GM12874 (cell line): ENCODE measurements around the gene CCDC116.

Source experiments
- TF ChIP-seq, protein P1 (sequence below): IDR thresholded peaks from 2 replicates; pipeline ENCODE4 v1.5.1; 2011; ENCODE audit warnings: low read depth, mild to moderate bottlenecking, control low read depth, low read length, moderate library complexity; ENCODE audit not compliant: insufficient read depth

CCDC116 gene

DNA sequence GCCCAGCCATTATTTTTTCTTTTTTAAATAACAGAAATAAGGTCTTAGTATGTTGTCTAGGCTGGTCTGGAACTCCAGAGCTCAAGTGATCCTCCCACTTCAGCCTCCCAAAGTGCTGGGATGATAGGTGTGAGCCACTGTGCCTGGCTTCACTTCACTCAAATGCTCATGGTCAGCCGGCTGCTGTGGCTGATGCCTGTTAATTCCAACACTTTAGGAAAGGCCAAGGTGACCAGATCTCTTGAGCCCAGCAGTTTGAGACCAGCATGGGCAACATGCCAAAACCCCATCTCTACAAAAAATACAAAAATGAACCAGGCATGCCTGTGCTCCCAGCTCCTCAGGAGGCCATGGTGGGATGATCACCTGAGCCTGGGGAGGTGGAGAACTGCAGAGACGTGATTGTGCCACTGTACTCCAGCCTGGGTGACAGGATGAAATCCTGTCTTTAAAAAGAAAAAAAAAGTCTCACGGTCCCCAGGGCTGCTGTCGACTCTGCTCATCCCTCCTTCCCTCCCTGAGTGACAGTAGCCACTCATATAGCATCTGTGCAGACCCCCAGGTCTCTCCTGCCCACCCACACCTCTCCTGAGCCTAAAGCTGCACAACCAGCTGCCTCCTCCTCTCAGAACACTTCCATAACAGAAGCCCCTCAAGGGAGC is 6.4 kb upstream of the CCDC116 start:
- TF ChIP-seq, protein P1, sequence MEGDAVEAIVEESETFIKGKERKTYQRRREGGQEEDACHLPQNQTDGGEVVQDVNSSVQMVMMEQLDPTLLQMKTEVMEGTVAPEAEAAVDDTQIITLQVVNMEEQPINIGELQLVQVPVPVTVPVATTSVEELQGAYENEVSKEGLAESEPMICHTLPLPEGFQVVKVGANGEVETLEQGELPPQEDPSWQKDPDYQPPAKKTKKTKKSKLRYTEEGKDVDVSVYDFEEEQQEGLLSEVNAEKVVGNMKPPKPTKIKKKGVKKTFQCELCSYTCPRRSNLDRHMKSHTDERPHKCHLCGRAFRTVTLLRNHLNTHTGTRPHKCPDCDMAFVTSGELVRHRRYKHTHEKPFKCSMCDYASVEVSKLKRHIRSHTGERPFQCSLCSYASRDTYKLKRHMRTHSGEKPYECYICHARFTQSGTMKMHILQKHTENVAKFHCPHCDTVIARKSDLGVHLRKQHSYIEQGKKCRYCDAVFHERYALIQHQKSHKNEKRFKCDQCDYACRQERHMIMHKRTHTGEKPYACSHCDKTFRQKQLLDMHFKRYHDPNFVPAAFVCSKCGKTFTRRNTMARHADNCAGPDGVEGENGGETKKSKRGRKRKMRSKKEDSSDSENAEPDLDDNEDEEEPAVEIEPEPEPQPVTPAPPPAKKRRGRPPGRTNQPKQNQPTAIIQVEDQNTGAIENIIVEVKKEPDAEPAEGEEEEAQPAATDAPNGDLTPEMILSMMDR = no peak

DNA sequence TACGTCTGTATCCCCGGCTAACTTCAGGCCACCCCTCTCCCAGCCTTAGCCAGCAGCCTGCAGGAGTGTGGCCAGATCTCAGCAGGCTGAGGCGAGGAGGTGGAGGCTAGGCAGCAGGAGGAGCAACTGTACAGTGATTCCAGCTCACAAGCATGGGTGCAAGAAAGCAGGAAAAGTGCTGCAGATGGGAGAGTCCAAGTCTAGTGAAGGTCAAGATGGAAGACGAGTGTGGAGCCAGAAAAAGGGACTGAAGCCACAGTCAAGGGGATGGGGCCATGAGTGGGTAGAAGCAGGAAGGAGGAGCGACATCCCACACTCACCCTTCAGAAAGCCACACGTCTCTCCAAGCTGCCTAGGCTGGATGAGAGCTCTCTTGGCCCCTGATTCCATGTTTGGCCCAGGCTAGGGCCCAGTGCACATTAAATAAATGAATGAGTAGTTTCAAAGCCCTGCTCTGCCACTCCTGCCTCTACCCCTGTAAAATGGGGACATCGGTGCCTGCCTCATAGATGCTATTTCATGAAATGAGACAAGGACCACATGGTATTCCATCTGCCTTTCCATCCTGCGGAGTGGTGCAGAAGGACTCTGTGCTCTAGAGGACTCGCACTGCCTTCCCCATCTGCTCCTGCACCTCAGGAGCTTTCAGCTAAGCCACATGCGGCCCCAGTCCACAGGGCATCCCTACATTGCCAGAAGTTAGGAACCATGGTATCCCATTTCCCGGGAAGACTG is 5.7 kb upstream of the CCDC116 start:
- TF ChIP-seq, protein P1 = no peak

DNA sequence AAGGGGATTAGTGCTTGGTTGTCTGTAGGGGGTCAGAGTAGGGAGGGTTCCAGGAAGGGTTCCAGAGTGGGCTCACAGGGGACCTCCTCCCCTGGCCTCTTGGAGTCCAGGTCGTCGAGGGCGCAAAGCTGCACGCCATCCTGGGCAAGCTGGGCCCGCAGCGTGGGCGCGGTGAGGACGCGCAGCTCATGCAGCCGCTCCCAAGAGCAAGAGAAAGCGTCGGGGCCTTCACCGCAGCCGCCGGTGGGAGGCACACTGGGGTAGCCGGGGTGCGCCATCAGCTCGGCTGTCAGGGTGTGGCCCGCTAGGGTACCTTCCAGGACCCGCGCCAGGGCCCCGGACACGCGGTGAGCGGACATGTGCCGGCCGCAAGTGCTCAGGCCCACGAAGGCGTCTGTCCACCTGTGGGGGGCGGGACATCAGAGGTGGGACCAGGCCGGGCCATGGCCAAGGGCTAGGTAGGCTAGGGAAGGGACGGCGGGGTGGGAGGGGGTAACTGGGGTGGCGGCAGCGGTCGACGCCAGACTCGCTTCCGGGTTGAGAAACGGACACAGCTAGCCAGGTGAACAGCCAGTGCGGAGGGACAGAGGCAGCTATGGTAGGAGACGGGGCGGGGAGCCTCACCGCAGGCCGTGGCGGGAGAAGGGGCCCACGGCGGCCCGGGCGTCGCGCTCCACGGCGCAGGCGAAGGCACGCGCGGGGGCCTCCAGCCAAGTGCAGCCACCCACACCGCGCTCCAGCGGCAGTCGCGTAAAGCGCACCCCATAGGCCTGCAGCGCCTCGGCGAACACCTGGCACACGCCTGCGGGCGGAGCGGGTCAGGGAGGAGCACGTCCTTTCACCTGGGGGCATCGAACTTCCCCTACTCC is 3.9 kb upstream of the CCDC116 start:
- TF ChIP-seq, protein P1 = no peak

DNA sequence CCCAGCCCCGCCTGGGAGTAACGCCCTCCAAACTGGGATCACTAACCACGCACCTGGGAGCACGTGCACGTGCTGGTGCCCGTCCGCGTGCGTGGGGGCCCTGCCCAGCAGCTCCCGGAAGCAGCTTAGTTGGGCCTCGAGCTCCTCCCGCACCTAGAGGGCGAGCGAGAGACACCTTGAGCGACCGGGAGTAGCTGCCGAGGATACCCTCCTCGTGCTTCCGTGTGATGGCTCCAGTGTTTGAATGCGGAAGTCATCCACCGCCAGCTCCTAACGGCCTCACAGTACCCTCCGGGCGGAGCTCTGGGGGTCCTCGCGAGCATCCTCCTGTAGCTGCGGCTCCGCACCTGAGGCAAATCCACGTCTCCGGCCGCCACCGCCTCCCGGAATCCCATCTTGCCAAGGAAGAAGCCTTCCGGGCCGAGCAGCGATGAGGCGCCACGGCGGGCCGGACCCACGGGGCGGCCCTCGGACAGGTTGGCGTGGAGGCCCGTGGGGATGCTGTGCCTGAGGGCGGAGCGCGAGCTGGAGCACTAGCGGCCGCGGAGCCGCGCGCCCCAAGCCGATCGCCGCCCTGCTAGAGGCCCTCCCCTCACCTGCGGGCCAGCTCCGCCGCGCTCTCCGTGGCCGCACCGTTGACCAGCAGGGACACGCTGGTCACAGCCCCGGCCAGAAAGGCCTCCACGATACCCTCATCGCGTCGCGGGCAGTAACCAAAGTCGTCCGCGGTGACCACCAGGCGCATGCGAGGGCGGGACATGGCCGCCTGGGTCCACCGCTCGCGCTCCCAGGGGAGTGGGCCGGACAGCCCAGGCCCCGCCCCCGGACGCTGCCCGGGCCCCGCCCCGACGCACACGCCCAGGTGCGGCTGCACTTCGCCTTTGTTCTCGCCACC is 3.1 kb upstream of the CCDC116 start, which contains the start of gene YDJC:
TSS of gene YDJC (minus strand) at position 768 of the 895 bp plus-strand sequence. CDS start at position 760, 8 bp downstream.
- TF ChIP-seq, protein P1 = peak; percentile 83

DNA sequence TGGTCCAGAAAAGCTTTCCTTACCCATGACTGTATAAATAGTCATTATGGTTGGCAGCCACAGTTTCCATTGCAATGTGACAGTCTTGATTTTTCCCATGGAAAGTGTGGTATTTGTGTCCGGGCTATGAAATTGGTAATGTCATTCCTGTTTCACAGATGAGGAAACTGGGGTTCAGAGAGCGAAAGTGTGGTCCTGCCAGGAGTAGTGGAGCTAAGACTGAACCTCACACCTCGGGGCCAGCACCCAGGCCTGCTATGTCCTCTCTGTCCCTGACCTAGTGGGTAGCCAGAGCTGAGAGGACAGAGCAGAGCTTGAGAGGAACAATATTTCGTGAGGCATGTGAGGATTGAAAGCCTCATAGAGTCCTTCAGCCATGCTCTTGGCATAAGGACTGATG is 1.5 kb upstream of the CCDC116 start:
- TF ChIP-seq, protein P1 = no peak

DNA sequence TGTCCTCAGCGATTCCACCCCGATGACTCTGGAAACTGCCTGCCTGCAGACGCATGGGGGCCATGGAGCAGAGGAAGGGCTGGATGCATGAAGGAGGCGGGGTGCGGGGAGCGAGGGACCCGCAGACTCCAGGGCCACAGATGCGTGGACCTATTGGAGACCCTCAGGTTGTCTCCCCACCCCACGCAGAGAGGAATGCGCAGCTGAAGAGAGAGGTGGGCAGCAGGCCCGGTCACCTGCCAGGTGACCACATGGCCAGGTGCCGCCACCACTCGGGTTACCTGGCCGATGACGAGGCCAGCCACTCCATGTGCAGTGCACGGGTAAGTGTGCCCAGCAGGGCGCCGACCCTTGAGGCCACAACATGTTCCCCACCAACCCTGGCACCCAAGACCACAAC is 371 bp downstream of the CCDC116 start:
- TF ChIP-seq, protein P1 = no peak

DNA sequence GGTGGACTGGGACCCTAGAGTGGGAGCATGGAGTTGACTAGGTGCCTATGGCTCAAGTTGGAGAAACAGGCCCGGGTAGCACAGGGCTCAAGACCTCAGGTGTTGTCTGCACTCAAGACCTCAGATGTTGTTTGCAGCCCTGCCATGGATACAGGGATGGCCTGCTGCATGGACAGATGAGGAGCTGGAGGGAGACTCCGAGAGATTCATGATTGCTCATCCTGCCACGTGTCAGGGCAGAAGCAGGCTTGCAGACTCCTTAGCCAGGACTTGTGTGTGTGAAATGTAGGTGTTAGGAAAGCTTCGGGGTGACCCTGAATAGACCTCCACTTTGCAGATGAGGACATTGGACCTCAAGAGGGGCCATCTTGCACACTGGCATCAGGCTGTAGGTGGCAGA is 921 bp downstream of the CCDC116 start:
- TF ChIP-seq, protein P1 = no peak
